OCI-LY7 (cell line): ENCODE results near the gene SEC31A. TPM values are rescaled to one million over a fixed set of nuclear protein-coding genes. Genes with fewer than 3 reads are reported as not detected.

Experiments used
- BruUV-seq: library from RNA; stranded (reverse); fragments of 400-500 nt; replicated peaks from 2 replicates; lab custom pipeline; 2021; lab: Mats Ljungman, UMichigan
- CTCF ChIA-PET: fragments of 300-600 bp; sonication (Branson Sonifier 250); formaldehyde crosslinking; loops from one replicate; lab custom pipeline; 2022; ENCODE audit warnings: antibody characterized with exemption; ENCODE audit not compliant: unreplicated experiment; lab: Charles Lee
- POLR2A ChIA-PET: fragments of 300-600 bp; sonication (Branson Sonifier 250); formaldehyde crosslinking; loops from one replicate; lab custom pipeline; 2022; ENCODE audit warnings: antibody characterized with exemption; lab: Charles Lee
- DNase-seq: peaks from one replicate; pipeline ENCODE4 v3.0.0-alpha.2; 2015; ENCODE audit warnings: low spot score
- H2AFZ ChIP-seq: fragments of 200-600 bp; sonication (generic), shearing (Covaris generic); 2 replicates; pipeline ENCODE4 v1.6.1; 2014; ENCODE audit warnings: mild to moderate bottlenecking, antibody characterized with exemption, low read length, moderate library complexity
- H3K27ac ChIP-seq: fragments of 200-600 bp; sonication (generic); 2 replicates; pipeline ENCODE4 v1.5.1; 2014; ENCODE audit warnings: mixed run types, low read depth, mild to moderate bottlenecking, moderate library complexity, low read length, inconsistent platforms; ENCODE audit not compliant: poor library complexity, severe bottlenecking
- H3K36me3 ChIP-seq: fragments of 200-600 bp; sonication (generic); 2 replicates; pipeline ENCODE4 v1.6.1; 2014; ENCODE audit warnings: mild to moderate bottlenecking, antibody characterized with exemption, low read length, moderate library complexity, mixed read lengths; ENCODE audit not compliant: insufficient read depth
- H3K4me1 ChIP-seq: fragments of 200-600 bp; sonication (generic); 2 replicates; pipeline ENCODE4 v1.5.1; 2014; ENCODE audit warnings: mild to moderate bottlenecking, low read length; ENCODE audit not compliant: insufficient read depth, poor library complexity, severe bottlenecking
- H3K4me2 ChIP-seq: fragments of 200-600 bp; sonication (generic); 2 replicates; pipeline ENCODE4 v1.6.1; 2014; ENCODE audit warnings: mild to moderate bottlenecking, low read length
- H3K4me3 ChIP-seq: fragments of 200-600 bp; sonication (generic); 2 replicates; pipeline ENCODE4 v1.5.1; 2014; ENCODE audit warnings: mild to moderate bottlenecking, low read depth, low read length; ENCODE audit not compliant: poor library complexity, severe bottlenecking
- H3K79me2 ChIP-seq: fragments of 200-600 bp; sonication (generic); 2 replicates; pipeline ENCODE4 v1.6.1; 2016; ENCODE audit warnings: low read depth, mild to moderate bottlenecking, low read length, moderate library complexity, mixed read lengths; ENCODE audit not compliant: insufficient read depth
- H3K9me2 ChIP-seq: fragments of 200-600 bp; sonication (generic); 2 replicates; pipeline ENCODE4 v1.6.1; 2016; ENCODE audit warnings: mild to moderate bottlenecking, low read length, mixed read lengths; ENCODE audit not compliant: insufficient read depth
- H3K9me3 ChIP-seq: fragments of 200-600 bp; sonication (generic); 2 replicates; pipeline ENCODE4 v1.6.1; 2014; ENCODE audit warnings: mild to moderate bottlenecking, mixed run types, low read length, mixed read lengths
- H4K20me1 ChIP-seq: fragments of 200-600 bp; sonication (generic); 2 replicates; pipeline ENCODE4 v1.6.1; 2014; ENCODE audit warnings: mild to moderate bottlenecking, antibody characterized with exemption, low read length, moderate library complexity, mixed read lengths; ENCODE audit not compliant: insufficient read depth
- EZH2phosphoT487 ChIP-seq: fragments of 200-600 bp; sonication (generic); IDR thresholded peaks from 2 replicates; pipeline ENCODE4 v1.6.1; 2018; ENCODE audit warnings: low read depth, borderline replicate concordance, mild to moderate bottlenecking, mixed run types, antibody characterized with exemption, low read length, moderate library complexity, mixed read lengths
- intact Hi-C: fragments of 100-400 bp; cut with micrococcal nuclease; formaldehyde crosslinking; loops from one replicate; pipeline ENCODE4 v1.10.0; 2022; ENCODE audit not compliant: unreplicated experiment
- total RNA-seq, 2 experiments: library from RNA; depleted of rRNA in 1 of 2; stranded (reverse); fragments of >200 nt in 1 of 2; shearing (Covaris generic) in 1 of 2; gene quantifications; 2 replicates each; pipeline ENCODE4 v1.2.3, GENCODE V29; 2014 to 2022
- TF ChIP-seq, protein P1 (sequence below): fragments of 200-600 bp; sonication (generic); conservative IDR thresholded peaks from 2 replicates; pipeline ENCODE4 v1.5.1; 2014; ENCODE audit warnings: mild to moderate bottlenecking, antibody characterized with exemption, low read length, moderate library complexity, mixed read lengths

The SEC31A gene
- total RNA-seq, 2 experiments from 2014 or later = 93.4 to 135 TPM

DNA sequence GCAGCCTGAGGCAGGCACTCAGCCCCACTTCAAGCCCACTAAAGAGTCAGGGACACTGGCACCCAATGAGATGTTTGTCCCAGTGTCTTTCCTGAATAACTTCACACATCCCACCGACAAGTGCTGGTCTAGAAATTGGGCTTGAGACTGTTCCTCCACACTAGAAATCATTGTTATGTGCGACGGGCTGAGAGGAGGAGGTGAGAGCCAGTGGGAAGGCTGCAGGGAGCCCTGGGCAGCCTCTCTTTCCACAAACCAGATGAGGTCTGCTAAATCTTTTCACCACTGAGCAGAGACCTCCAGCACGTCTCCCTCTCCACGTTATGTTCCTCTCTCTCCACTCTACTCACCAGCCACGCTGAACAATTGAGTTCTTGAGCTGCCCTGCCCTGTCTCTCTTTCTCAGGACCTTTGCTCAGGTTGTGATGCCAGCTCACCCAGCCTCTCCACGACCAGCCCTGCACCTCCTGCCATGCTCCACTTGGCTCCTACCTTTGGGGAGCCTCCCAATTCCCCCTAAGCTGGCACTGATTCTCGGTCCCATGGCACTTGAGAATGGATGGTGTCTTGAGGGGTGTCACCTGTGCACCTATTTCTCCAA is 100.8 kb downstream of the SEC31A start:
- Histone ChIP-seq H3K4me2 (no peak overlapping the region), H3K36me3 (no peaks in the 10 kb centered on the region), H3K79me2 (no peaks in the 10 kb centered on the region), H2AFZ (no peak overlapping the region), H3K4me1 (no peaks in the 10 kb centered on the region), H3K9me2 (no peaks in the 10 kb centered on the region), H3K4me3 (no peak overlapping the region), H3K27ac (no peak overlapping the region), H3K9me3 (no peaks in the 10 kb centered on the region), H4K20me1 (no peaks in the 10 kb centered on the region)
- no peak for TF ChIP-seq EZH2phosphoT487
- TF ChIP-seq, protein P1, sequence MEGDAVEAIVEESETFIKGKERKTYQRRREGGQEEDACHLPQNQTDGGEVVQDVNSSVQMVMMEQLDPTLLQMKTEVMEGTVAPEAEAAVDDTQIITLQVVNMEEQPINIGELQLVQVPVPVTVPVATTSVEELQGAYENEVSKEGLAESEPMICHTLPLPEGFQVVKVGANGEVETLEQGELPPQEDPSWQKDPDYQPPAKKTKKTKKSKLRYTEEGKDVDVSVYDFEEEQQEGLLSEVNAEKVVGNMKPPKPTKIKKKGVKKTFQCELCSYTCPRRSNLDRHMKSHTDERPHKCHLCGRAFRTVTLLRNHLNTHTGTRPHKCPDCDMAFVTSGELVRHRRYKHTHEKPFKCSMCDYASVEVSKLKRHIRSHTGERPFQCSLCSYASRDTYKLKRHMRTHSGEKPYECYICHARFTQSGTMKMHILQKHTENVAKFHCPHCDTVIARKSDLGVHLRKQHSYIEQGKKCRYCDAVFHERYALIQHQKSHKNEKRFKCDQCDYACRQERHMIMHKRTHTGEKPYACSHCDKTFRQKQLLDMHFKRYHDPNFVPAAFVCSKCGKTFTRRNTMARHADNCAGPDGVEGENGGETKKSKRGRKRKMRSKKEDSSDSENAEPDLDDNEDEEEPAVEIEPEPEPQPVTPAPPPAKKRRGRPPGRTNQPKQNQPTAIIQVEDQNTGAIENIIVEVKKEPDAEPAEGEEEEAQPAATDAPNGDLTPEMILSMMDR = no peak
- CTCF ChIA-PET = no interaction called here
- intact Hi-C loops = no loop called here
- POLR2A ChIA-PET = no interaction called here
- no TSS peak for BruUV-seq
- DNase-seq = no peak

DNA sequence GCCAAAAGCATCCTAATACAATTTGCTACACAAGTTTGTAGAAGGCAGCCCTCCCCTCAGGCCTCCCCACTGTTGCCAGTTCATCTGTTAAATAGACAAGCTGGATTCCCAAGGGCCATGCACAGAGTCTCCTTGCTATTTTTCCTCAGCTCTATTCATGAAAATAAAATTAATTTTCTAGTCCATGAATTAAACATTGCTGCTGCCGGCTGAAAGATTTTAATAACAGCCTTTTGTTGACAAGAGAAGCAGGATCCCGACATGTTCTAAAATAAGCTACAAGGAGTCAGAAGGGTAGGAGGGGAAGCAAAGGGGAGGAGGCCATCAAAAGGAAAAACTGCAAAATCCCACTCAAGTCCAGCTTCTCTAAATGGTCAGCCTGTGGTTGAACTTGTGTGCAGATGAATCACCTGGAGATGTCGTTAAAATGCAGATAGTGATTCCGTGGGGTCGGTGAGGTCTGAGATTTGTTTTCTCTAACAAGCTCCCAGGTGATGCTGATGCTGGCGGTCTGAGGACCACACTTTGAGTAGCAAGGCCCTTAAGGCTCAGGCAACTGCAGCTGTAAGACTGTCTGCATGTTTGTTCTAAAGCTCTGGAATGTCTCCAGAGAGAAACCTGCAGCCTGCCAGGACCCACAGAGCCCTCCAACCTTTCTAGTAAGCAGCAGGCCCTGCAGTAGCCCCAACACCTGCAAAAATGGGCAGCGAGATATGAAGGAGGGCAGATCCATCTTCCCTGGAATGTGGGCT is 101.8 kb downstream of the SEC31A start:
- TF ChIP-seq EZH2phosphoT487 = no peak
- TF ChIP-seq, protein P1 = no peak
- H3K36me3 ChIP-seq = no peaks in the 10 kb centered on the region
- H3K4me3 ChIP-seq = no peak overlapping the region
- POLR2A ChIA-PET = interaction anchor here (0.6 kb wide), 1 partner anchor 172 kb away, joined by 4 read pairs; no protein-coding TSS in a partner anchor
- no peaks in the 10 kb centered on the region for H3K9me2 ChIP-seq
- no peak overlapping the region for H3K27ac ChIP-seq
- H3K4me1 ChIP-seq = no peaks in the 10 kb centered on the region
- no TSS peak for BruUV-seq
- no peak for DNase-seq
- no peak overlapping the region for H2AFZ ChIP-seq
- no peaks in the 10 kb centered on the region for H3K9me3 ChIP-seq
- CTCF ChIA-PET = no interaction called here
- H4K20me1 ChIP-seq = no peaks in the 10 kb centered on the region
- H3K4me2 ChIP-seq = no peak overlapping the region
- no peaks in the 10 kb centered on the region for H3K79me2 ChIP-seq
- intact Hi-C loops = no loop called here

DNA sequence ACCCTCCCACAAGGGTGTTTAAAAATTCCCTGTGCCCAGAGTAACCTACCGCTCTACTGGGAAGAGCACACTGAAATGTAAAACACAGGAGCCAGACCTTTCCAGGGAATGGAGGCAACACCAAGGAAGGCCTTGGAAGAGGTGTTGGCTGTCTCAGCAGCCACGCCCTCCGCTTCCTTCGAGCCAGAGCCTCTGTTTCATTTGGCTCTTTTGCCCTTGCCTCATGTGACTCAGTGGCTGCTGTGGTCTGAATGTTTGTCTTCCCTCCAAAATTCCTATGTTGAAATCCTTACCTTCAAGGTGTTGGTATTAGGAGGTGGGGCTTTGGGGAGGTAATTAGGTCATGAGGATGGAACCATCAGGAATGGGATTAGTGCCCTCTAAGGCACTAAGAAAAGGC is 103.6 kb downstream of the SEC31A start:
- no peak overlapping the region for H3K4me3 ChIP-seq

More for the DNA sequence above, 103.6 kb downstream of the SEC31A start:
- no peak for DNase-seq
- H4K20me1 ChIP-seq = no peaks in the 10 kb centered on the region
- no TSS peak for BruUV-seq
- no peak overlapping the region for H3K4me2 ChIP-seq
- H3K4me1 ChIP-seq = no peaks in the 10 kb centered on the region
- CTCF ChIA-PET = no interaction called here
- no peak overlapping the region for H2AFZ ChIP-seq
- H3K36me3 ChIP-seq = no peaks in the 10 kb centered on the region
- H3K27ac ChIP-seq = no peak overlapping the region
- TF ChIP-seq, protein P1 = no peak
- no peak for TF ChIP-seq EZH2phosphoT487
- H3K9me3 ChIP-seq = no peaks in the 10 kb centered on the region
- intact Hi-C loops = no loop called here
- no peaks in the 10 kb centered on the region for H3K9me2 ChIP-seq
- POLR2A ChIA-PET = no interaction called here
- H3K79me2 ChIP-seq = no peaks in the 10 kb centered on the region
